Measurements from ENCODE around the gene HACD3.

- no peak for TF ChIP-seq CTCF (IDR thresholded peaks at IDR 0.05)
- no peak for TF ChIP-seq POLR2A (IDR thresholded peaks at IDR 0.05)
Measured at GRCh38 chr15:65553691-65554090, 23.4 kb downstream of the HACD3 start.
